Sigmoid colon (tissue), 7 donors: ENCODE results near the gene ACTRT3. TPM values are rescaled to one million over a fixed set of nuclear protein-coding genes. Genes with fewer than 3 reads are reported as not detected.

Experiments used
- DNase-seq: peaks from one replicate; pipeline ENCODE4 v3.0.0-alpha.2; 2019
- H3K27ac ChIP-seq, 4 donors: fragments of 200-600 bp; sonication (generic); one replicate each; pipeline ENCODE4 v1.5.1; 2016 to 2019; ENCODE audit warnings: mild to moderate bottlenecking in 1 of 4
- H3K27me3 ChIP-seq, 3 donors: fragments of 200-600 bp; sonication (generic); one replicate each; pipeline ENCODE4 v1.5.1; 2019; ENCODE audit warnings: mild to moderate bottlenecking in 1 of 3
- H3K36me3 ChIP-seq, 4 donors: fragments of 200-600 bp; sonication (generic); one replicate each; pipeline ENCODE4 v1.5.1; 2016 to 2019
- H3K4me1 ChIP-seq, 4 donors: fragments of 200-600 bp; sonication (generic); one replicate each; pipeline ENCODE4 v1.5.1; 2017 to 2019
- H3K4me3 ChIP-seq, 4 donors: fragments of 200-600 bp; sonication (generic); one replicate each; pipeline ENCODE4 v1.5.1; 2017 to 2019; ENCODE audit warnings: mild to moderate bottlenecking in 2 of 4, moderate library complexity in 1 of 4
- H3K9me3 ChIP-seq, 4 donors: fragments of 200-600 bp in 3 of 4; sonication (generic) in 3 of 4; one replicate each; pipeline versions ENCODE4 v1.5.1 to v1.6.1; 2013 to 2019
- CTCF ChIP-seq, 4 experiments: fragments of 450-650 bp in 3 of 4; fragments of 200-600 bp in 1 of 4; IDR thresholded peaks; one replicate each; pipeline ENCODE4 v1.5.1; 2016 to 2019; ENCODE audit warnings: antibody characterized with exemption in 4 of 4, mild to moderate bottlenecking in 3 of 4, moderate library complexity in 2 of 4
- EP300 ChIP-seq, 4 donors: sonication (generic); formaldehyde crosslinking; IDR thresholded peaks; one replicate each; pipeline ENCODE4 v1.6.1; 2017; ENCODE audit warnings: antibody characterized with exemption in 4 of 4
- POLR2A ChIP-seq, 2 donors: fragments of 450-650 bp; IDR thresholded peaks; one replicate each; pipeline ENCODE4 v1.6.1; 2016; ENCODE audit warnings: antibody characterized with exemption in 2 of 2, mild to moderate bottlenecking in 2 of 2, moderate library complexity in 2 of 2
- POLR2AphosphoS5 ChIP-seq, 4 donors: sonication (generic); formaldehyde crosslinking; IDR thresholded peaks; one replicate each; pipeline ENCODE4 v1.6.1; 2017; ENCODE audit warnings: antibody characterized with exemption in 4 of 4
- whole genome bisulfite sequencing, 2 donors: extraction: QIAGEN DNeasy Blood & Tissue Kit; methylation state at CpG; one replicate each; pipeline ENCODE4 v1.1.7; 2013; 5-methylcytosine and 5-hydroxymethylcytosine counted together
- intact Hi-C: fragments of 100-400 bp; cut with DNase I; formaldehyde crosslinking; loops from one replicate; pipeline ENCODE4 v1.15.1; 2023
- polyA plus RNA-seq, 3 donors: library from polyadenylated mRNA; stranded (reverse); fragments of 200-250 nt; gene quantifications; one replicate each; pipeline ENCODE4 v1.2.3, GENCODE V29; 2013
- total RNA-seq, 4 donors: library from RNA; depleted of rRNA; stranded (reverse); fragments of >200 nt; gene quantifications; one replicate each; pipeline ENCODE4 v1.1.0, GENCODE V29; 2016
- donor health status: healthy with polysubstance abuse.
- donor health status: Bipolar disorder and iron deficiency.
- donor health status: healthy.

The ACTRT3 gene
- total and polyA plus RNA-seq, 7 donors = 0.69 to 4.4 (median 1.2) TPM

- intact Hi-C loops = no loop called here
- no peaks in the 10 kb centered on the region for H3K36me3 ChIP-seq
- peaks cover 0 to 7% (median 0%) of the 10 kb centered on the region in 4 donors for H3K4me1 ChIP-seq
- no peak for TF ChIP-seq CTCF (IDR thresholded peaks at IDR 0.05)
- TF ChIP-seq POLR2A (IDR thresholded peaks at IDR 0.05) = no peak
- TF ChIP-seq EP300 (IDR thresholded peaks at IDR 0.05) = no peak
- TF ChIP-seq POLR2AphosphoS5 (IDR thresholded peaks at IDR 0.05) = no peak
- no peaks in the 10 kb centered on the region for H3K27me3 ChIP-seq
- no peak overlapping the region for H3K27ac ChIP-seq
- peaks cover 0 to 2% (median 0%) of the 10 kb centered on the region in 4 donors for H3K9me3 ChIP-seq
- H3K4me3 ChIP-seq = no peak overlapping the region
- 14 to 47% methylated on average over 5 of the region's 5 CpGs for WGBS, 2 donors
- no peak for DNase-seq
Observed at GRCh38 chr3:169758359-169758994, 10.9 kb downstream of the ACTRT3 start.

- Histone ChIP-seq H3K27me3 (no peaks in the 10 kb centered on the region), H3K4me1 (no peaks in the 10 kb centered on the region), H3K27ac (no peak overlapping the region), H3K9me3 (no peaks in the 10 kb centered on the region), H3K4me3 (no peak overlapping the region), H3K36me3 (no peaks in the 10 kb centered on the region)
- intact Hi-C loops = no loop called here
- no peak for DNase-seq
- 74 to 83% methylated on average over 2 of the region's 2 CpGs for WGBS, 2 donors
- no peak for TF ChIP-seq EP300 (IDR thresholded peaks at IDR 0.05)
- TF ChIP-seq CTCF (IDR thresholded peaks at IDR 0.05) = no peak
- TF ChIP-seq POLR2AphosphoS5 (IDR thresholded peaks at IDR 0.05) = no peak
- TF ChIP-seq POLR2A (IDR thresholded peaks at IDR 0.05) = no peak
Observed at GRCh38 chr3:169755488-169755887, 13.9 kb downstream of the ACTRT3 start.

- H3K27ac ChIP-seq = no peak overlapping the region
- 85 to 91% methylated on average over 3 of the region's 3 CpGs for WGBS, 2 donors
- H3K9me3 ChIP-seq = no peaks in the 10 kb centered on the region
- intact Hi-C loops = no loop called here
- H3K4me3 ChIP-seq = no peak overlapping the region
- no peaks in the 10 kb centered on the region for H3K36me3 ChIP-seq
- no peaks in the 10 kb centered on the region for H3K4me1 ChIP-seq
- H3K27me3 ChIP-seq = no peaks in the 10 kb centered on the region
- TF ChIP-seq POLR2A (IDR thresholded peaks at IDR 0.05) (no peak), POLR2AphosphoS5 (IDR thresholded peaks at IDR 0.05) (no peak), CTCF (IDR thresholded peaks at IDR 0.05) (no peak)
- DNase-seq = no peak
Observed at GRCh38 chr3:169754711-169755110, 14.7 kb downstream of the ACTRT3 start.

GRCh38 chr3:169751875-169752274 is 17.5 kb downstream of the ACTRT3 start:
- Histone ChIP-seq H3K4me1 (no peaks in the 10 kb centered on the region), H3K27me3 (peaks cover 0 to under 1% (median 0%) of the 10 kb centered on the region in 3 donors), H3K27ac (no peak overlapping the region), H3K9me3 (no peaks in the 10 kb centered on the region), H3K4me3 (no peak overlapping the region), H3K36me3 (no peaks in the 10 kb centered on the region)
- no peak for DNase-seq
- TF ChIP-seq POLR2AphosphoS5 (IDR thresholded peaks at IDR 0.05) (no peak), CTCF (IDR thresholded peaks at IDR 0.05) (no peak), EP300 (IDR thresholded peaks at IDR 0.05) (no peak), POLR2A (IDR thresholded peaks at IDR 0.05) (no peak)
- 90 to 91% methylated on average over 2 of the region's 2 CpGs for whole genome bisulfite sequencing, 2 donors
- intact Hi-C loops = no loop called here

GRCh38 chr3:169750665-169751064 is 18.7 kb downstream of the ACTRT3 start:
- intact Hi-C loops = no loop called here

More at GRCh38 chr3:169750665-169751064, 18.7 kb downstream of the ACTRT3 start:
- H3K4me3 ChIP-seq = no peak overlapping the region
- H3K27ac ChIP-seq = no peak overlapping the region
- DNase-seq = no peak
- peaks cover 0 to 4% (median 0%) of the 10 kb centered on the region in 3 donors for H3K27me3 ChIP-seq
- no peak for TF ChIP-seq EP300 (IDR thresholded peaks at IDR 0.05)
- no peak for TF ChIP-seq POLR2A (IDR thresholded peaks at IDR 0.05)
- no peak for TF ChIP-seq CTCF (IDR thresholded peaks at IDR 0.05)
- TF ChIP-seq POLR2AphosphoS5 (IDR thresholded peaks at IDR 0.05) = no peak
- 64 to 68% methylated on average over 2 of the region's 2 CpGs for WGBS, 2 donors
- no peaks in the 10 kb centered on the region for H3K36me3 ChIP-seq
- no peaks in the 10 kb centered on the region for H3K9me3 ChIP-seq
- no peaks in the 10 kb centered on the region for H3K4me1 ChIP-seq
